NCI-H1105 treated with DMSO at 0.1 percent for 48 hours (cell line): Measurements from ENCODE around the gene KLK14.

Experiments
- DNase-seq: peaks from one replicate; lab custom pipeline; 2025; lab: John Stamatoyannopoulos, UW

Gene KLK14

GRCh38 chr19:51082611-51083010, at the start of gene KLK14:
KLK14 (minus strand) TSS chr19:51082887; CDS start chr19:51082614, 273 bp downstream.
- DNase-seq, result no peak

- no peak for DNase-seq
Observed at GRCh38 chr19:51131780-51132680, 49.3 kb upstream of the KLK14 start.

- DNase-seq, result no peak
Observed at GRCh38 chr19:51129716-51130115, 47.0 kb upstream of the KLK14 start.

- DNase-seq, result no peak
Observed at GRCh38 chr19:51128227-51128626, 45.5 kb upstream of the KLK14 start.

GRCh38 chr19:51127755-51128154, 45.1 kb upstream of the KLK14 start:
- DNase-seq, result no peak

- no peak for DNase-seq
Observed at GRCh38 chr19:51127032-51127431, 44.3 kb upstream of the KLK14 start.

- DNase-seq, result no peak
Observed at GRCh38 chr19:51125421-51126075, 42.9 kb upstream of the KLK14 start.

GRCh38 chr19:51124729-51125128, 42.0 kb upstream of the KLK14 start, which contains the start of gene SIGLEC9:
SIGLEC9 (plus strand) TSS chr19:51124906; CDS start chr19:51124975, 69 bp downstream.
- DNase-seq, result no peak

- no peak for DNase-seq
Observed at GRCh38 chr19:51124216-51124615, 41.5 kb upstream of the KLK14 start.

- DNase-seq, result no peak
Observed at GRCh38 chr19:51123802-51124201, 41.1 kb upstream of the KLK14 start.

- no peak for DNase-seq
Observed at GRCh38 chr19:51123381-51123800, 40.7 kb upstream of the KLK14 start.

- DNase-seq, result no peak
Observed at GRCh38 chr19:51122112-51122981, 39.7 kb upstream of the KLK14 start.

GRCh38 chr19:51121257-51121656, 38.6 kb upstream of the KLK14 start:
- DNase-seq, result no peak

GRCh38 chr19:51120160-51120559, 37.5 kb upstream of the KLK14 start:
- DNase-seq, result no peak

- DNase-seq, result no peak
Observed at GRCh38 chr19:51119611-51120010, 36.9 kb upstream of the KLK14 start.

- DNase-seq, result no peak
Observed at GRCh38 chr19:51119101-51119500, 36.4 kb upstream of the KLK14 start.

- no peak for DNase-seq
Observed at GRCh38 chr19:51116736-51117286, 34.1 kb upstream of the KLK14 start.

GRCh38 chr19:51114087-51114729, 31.5 kb upstream of the KLK14 start:
- no peak for DNase-seq

GRCh38 chr19:51111606-51112005, 28.9 kb upstream of the KLK14 start:
- no peak for DNase-seq

- DNase-seq, result no peak
Observed at GRCh38 chr19:51110666-51110971, 27.9 kb upstream of the KLK14 start.

GRCh38 chr19:51108805-51109146, 26.1 kb upstream of the KLK14 start:
- DNase-seq, result no peak
